ENCODE results near the gene CAMSAP1. TPM values are rescaled to one million over a fixed set of nuclear protein-coding genes. Genes with fewer than 3 reads are reported as not detected.

Gene CAMSAP1
- total RNA-seq, 1 donor from 2014 or later, result 34.8 TPM

DNA sequence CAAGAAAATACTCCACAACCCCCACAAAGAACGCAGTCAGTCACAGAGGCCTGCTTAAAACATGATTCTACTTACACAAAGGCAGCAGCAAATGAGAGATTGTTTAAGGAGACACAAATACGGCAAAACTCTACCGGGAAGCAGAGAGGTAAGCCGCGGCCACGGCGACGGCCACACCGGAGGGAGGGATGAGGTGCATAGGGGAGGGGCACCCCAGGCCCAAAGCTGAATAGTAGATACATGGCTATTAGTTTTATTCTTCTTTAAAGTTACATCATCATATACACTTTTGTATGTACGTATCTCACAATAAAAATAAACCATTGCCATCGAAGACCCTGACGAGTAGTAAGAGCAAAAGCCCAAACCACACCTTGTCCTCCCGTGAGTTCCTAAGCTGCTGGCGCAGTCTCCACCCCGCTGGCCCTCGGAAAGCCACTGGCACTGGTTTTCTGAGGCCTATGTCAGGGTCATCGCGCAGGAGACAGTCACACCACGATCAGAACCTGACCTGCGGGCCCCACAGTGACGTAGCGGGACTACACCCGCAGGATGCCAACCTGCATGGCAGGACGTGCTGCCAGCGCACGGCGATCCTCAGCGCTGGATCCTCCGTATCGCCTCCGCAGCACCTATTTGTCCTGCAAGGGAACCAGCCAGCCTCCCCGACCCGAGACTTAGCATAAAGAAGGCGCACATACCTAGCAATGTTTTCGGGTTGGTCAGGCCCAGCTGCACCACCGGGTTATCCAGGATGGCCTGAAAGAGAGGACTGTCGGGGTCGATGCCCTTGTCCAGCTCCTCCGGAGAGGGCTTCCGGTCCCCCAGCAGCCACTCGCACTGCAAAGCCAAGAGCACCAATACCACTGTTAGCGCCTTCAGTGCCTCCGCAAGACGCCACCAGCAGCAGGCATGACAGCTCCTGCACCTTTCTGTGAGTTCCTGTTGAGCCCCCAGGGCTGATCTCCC lies 30.5 kb upstream of the CAMSAP1 start:
- no peaks in the 10 kb centered on the region for H3K27me3 ChIP-seq (ENCODE audit: insufficient read depth, low read length)
- H3K27me3 Mint-ChIP-seq (ENCODE audit: low read depth, unreplicated experiment), result peaks cover 3% of the 10 kb centered on the region
- no peak overlapping the region for H2AFZ ChIP-seq (ENCODE audit: low read depth, low read length)
- no peaks in the 10 kb centered on the region for H3K9me3 ChIP-seq (ENCODE audit: insufficient read depth, low read depth, low read length)
- no peak overlapping the region for H3K27ac ChIP-seq (ENCODE audit: low read depth, low read length)
- H3K36me3 ChIP-seq (ENCODE audit: insufficient read depth, low read length), result peaks cover 6% of the 10 kb centered on the region
- H3K36me3 Mint-ChIP-seq (ENCODE audit: low read depth, unreplicated experiment), result peaks cover 22% of the 10 kb centered on the region
- FAIRE-seq (no peak), DNase-seq (ENCODE audit: low read depth) (no peak)
- no peak overlapping the region for H3K27ac Mint-ChIP-seq (ENCODE audit: unreplicated experiment)
- no peaks in the 10 kb centered on the region for H3K9me3 Mint-ChIP-seq (ENCODE audit: unreplicated experiment)
- H3K79me2 ChIP-seq (ENCODE audit: insufficient read depth, low read length), result no peaks in the 10 kb centered on the region
- no peak overlapping the region for H3K4me3 ChIP-seq (ENCODE audit: insufficient read depth, low read depth, low read length)
- no peaks in the 10 kb centered on the region for H3K4me1 ChIP-seq (ENCODE audit: insufficient read depth, low read length)
- no peak overlapping the region for H3K4me2 ChIP-seq (ENCODE audit: low read length)
- H3K9ac ChIP-seq (ENCODE audit: low read length), result no peak overlapping the region
- no peaks in the 10 kb centered on the region for H3K4me1 Mint-ChIP-seq (ENCODE audit: low read depth, unreplicated experiment)
- H4K20me1 ChIP-seq (ENCODE audit: insufficient read depth, low read length), result peaks cover 7% of the 10 kb centered on the region
- H3K4me3 Mint-ChIP-seq (ENCODE audit: unreplicated experiment), result no peak overlapping the region
- TF ChIP-seq, protein P1, sequence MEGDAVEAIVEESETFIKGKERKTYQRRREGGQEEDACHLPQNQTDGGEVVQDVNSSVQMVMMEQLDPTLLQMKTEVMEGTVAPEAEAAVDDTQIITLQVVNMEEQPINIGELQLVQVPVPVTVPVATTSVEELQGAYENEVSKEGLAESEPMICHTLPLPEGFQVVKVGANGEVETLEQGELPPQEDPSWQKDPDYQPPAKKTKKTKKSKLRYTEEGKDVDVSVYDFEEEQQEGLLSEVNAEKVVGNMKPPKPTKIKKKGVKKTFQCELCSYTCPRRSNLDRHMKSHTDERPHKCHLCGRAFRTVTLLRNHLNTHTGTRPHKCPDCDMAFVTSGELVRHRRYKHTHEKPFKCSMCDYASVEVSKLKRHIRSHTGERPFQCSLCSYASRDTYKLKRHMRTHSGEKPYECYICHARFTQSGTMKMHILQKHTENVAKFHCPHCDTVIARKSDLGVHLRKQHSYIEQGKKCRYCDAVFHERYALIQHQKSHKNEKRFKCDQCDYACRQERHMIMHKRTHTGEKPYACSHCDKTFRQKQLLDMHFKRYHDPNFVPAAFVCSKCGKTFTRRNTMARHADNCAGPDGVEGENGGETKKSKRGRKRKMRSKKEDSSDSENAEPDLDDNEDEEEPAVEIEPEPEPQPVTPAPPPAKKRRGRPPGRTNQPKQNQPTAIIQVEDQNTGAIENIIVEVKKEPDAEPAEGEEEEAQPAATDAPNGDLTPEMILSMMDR (IDR thresholded peaks at IDR 0.05; ENCODE audit: insufficient read depth, low read depth, low read length), result no peak
- no peak for TF ChIP-seq EZH2 (IDR thresholded peaks at IDR 0.05; ENCODE audit: insufficient read depth, low read length)

DNA sequence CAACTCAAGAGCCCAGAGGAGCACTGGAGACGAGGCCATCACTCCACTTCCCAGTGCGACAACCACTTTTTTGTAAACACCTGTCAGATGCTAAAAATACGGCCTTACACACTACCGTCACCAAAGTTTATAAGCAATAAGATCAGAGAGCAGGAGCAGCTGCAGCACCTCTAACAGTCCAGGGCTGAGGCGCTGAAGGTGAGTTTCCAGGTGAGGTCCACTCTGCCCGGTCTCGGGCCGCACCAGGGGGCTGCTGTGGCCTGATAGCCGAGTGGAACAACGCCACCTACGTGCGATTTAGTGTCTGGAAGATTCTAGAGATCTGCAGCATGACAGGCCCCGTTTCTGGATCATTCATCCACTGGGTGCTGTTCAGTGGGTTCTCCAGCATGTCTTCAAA lies 25.8 kb upstream of the CAMSAP1 start:
- no peaks in the 10 kb centered on the region for H3K4me1 ChIP-seq (ENCODE audit: insufficient read depth, low read length)
- H3K4me3 Mint-ChIP-seq (ENCODE audit: unreplicated experiment), result no peak overlapping the region
- no peaks in the 10 kb centered on the region for H3K4me1 Mint-ChIP-seq (ENCODE audit: low read depth, unreplicated experiment)
- no peak overlapping the region for H3K4me2 ChIP-seq (ENCODE audit: low read length)
- H3K27me3 Mint-ChIP-seq (ENCODE audit: low read depth, unreplicated experiment), result peaks cover 8% of the 10 kb centered on the region
- peaks cover 8% of the 10 kb centered on the region for H4K20me1 ChIP-seq (ENCODE audit: insufficient read depth, low read length)
- H3K9ac ChIP-seq (ENCODE audit: low read length), result no peak overlapping the region
- H3K27me3 ChIP-seq (ENCODE audit: insufficient read depth, low read length), result no peaks in the 10 kb centered on the region
- H2AFZ ChIP-seq (ENCODE audit: low read depth, low read length), result no peak overlapping the region
- no peaks in the 10 kb centered on the region for H3K9me3 Mint-ChIP-seq (ENCODE audit: unreplicated experiment)
- DNase-seq (ENCODE audit: low read depth), result no peak
- TF ChIP-seq, protein P1 (IDR thresholded peaks at IDR 0.05; ENCODE audit: insufficient read depth, low read depth, low read length), result no peak
- peaks cover 23% of the 10 kb centered on the region for H3K36me3 Mint-ChIP-seq (ENCODE audit: low read depth, unreplicated experiment)
- peaks cover 6% of the 10 kb centered on the region for H3K36me3 ChIP-seq (ENCODE audit: insufficient read depth, low read length)
- H3K79me2 ChIP-seq (ENCODE audit: insufficient read depth, low read length), result no peaks in the 10 kb centered on the region
- no peaks in the 10 kb centered on the region for H3K9me3 ChIP-seq (ENCODE audit: insufficient read depth, low read depth, low read length)
- no peak overlapping the region for H3K27ac Mint-ChIP-seq (ENCODE audit: unreplicated experiment)
- no peak for FAIRE-seq
- H3K4me3 ChIP-seq (ENCODE audit: insufficient read depth, low read depth, low read length), result no peak overlapping the region
- no peak overlapping the region for H3K27ac ChIP-seq (ENCODE audit: low read depth, low read length)

DNA sequence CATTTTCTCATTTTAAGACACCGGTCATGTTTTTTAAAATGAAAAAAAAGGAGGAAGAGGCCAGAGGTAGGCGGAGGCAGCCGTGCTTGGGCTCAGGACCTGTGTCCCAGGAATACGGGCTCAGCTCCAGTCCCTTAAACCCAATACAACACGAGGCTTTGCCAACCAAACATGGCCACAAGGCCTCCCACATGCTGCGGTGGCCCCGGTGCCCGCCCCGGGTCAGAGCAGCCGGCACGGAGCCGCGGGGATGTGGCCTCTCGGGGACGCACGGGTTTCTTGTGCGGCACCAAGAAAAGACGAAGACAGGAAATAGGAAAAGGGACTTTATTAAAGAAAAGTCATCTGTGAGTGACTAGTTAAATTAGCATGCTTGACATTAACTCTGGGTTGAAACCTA lies 25.3 kb upstream of the CAMSAP1 start:
- H3K27me3 Mint-ChIP-seq (ENCODE audit: low read depth, unreplicated experiment), result peaks cover 8% of the 10 kb centered on the region
- no peaks in the 10 kb centered on the region for H3K4me1 ChIP-seq (ENCODE audit: insufficient read depth, low read length)
- H3K9me3 ChIP-seq (ENCODE audit: insufficient read depth, low read depth, low read length), result no peaks in the 10 kb centered on the region
- no peak overlapping the region for H3K4me2 ChIP-seq (ENCODE audit: low read length)
- peaks cover 13% of the 10 kb centered on the region for H4K20me1 ChIP-seq (ENCODE audit: insufficient read depth, low read length)
- peaks cover 6% of the 10 kb centered on the region for H3K36me3 ChIP-seq (ENCODE audit: insufficient read depth, low read length)
- no peak for DNase-seq (ENCODE audit: low read depth)
- H3K27ac Mint-ChIP-seq (ENCODE audit: unreplicated experiment), result no peak overlapping the region
- H3K27ac ChIP-seq (ENCODE audit: low read depth, low read length), result no peak overlapping the region
- no peak overlapping the region for H3K4me3 ChIP-seq (ENCODE audit: insufficient read depth, low read depth, low read length)
- H3K4me3 Mint-ChIP-seq (ENCODE audit: unreplicated experiment), result no peak overlapping the region
- no peak overlapping the region for H3K9ac ChIP-seq (ENCODE audit: low read length)
- no peak for TF ChIP-seq EZH2 (IDR thresholded peaks at IDR 0.05; ENCODE audit: insufficient read depth, low read length)
- TF ChIP-seq, protein P1 (IDR thresholded peaks at IDR 0.05; ENCODE audit: insufficient read depth, low read depth, low read length), result no peak
- no peak for FAIRE-seq
- H3K9me3 Mint-ChIP-seq (ENCODE audit: unreplicated experiment), result no peaks in the 10 kb centered on the region
- peaks cover 20% of the 10 kb centered on the region for H3K36me3 Mint-ChIP-seq (ENCODE audit: low read depth, unreplicated experiment)
- no peaks in the 10 kb centered on the region for H3K79me2 ChIP-seq (ENCODE audit: insufficient read depth, low read length)
- no peaks in the 10 kb centered on the region for H3K27me3 ChIP-seq (ENCODE audit: insufficient read depth, low read length)
- no peak overlapping the region for H2AFZ ChIP-seq (ENCODE audit: low read depth, low read length)
- H3K4me1 Mint-ChIP-seq (ENCODE audit: low read depth, unreplicated experiment), result no peaks in the 10 kb centered on the region
